HG02763 (cell line): ENCODE results near the gene CDKN1A.

ENCODE experiments used
- ATAC-seq: cut with Tn5 transposase; IDR thresholded peaks from one replicate; pipeline ENCODE4 v1.9.1; 2021; ENCODE audit warnings: mild to moderate bottlenecking, moderate library complexity; ENCODE audit not compliant: unreplicated experiment

The CDKN1A gene

GRCh38 chr6:36655085-36655724 is 23.3 kb upstream of the CDKN1A start:
- no peak for ATAC-seq

GRCh38 chr6:36656441-36656840 is 22.1 kb upstream of the CDKN1A start:
- no peak for ATAC-seq

GRCh38 chr6:36657271-36657670 is 21.2 kb upstream of the CDKN1A start:
- ATAC-seq = no peak

GRCh38 chr6:36657942-36658544 is 20.5 kb upstream of the CDKN1A start:
- ATAC-seq = no peak

GRCh38 chr6:36659271-36659670 is 19.2 kb upstream of the CDKN1A start:
- ATAC-seq = no peak

- ATAC-seq = no peak
Observed at GRCh38 chr6:36660771-36661471, 17.6 kb upstream of the CDKN1A start.

- no peak for ATAC-seq
Observed at GRCh38 chr6:36662380-36662779, 16.1 kb upstream of the CDKN1A start.

- ATAC-seq = no peak
Observed at GRCh38 chr6:36662827-36663256, 15.7 kb upstream of the CDKN1A start.

GRCh38 chr6:36663504-36664446 is 14.7 kb upstream of the CDKN1A start:
- ATAC-seq = no peak

GRCh38 chr6:36665180-36665579 is 13.3 kb upstream of the CDKN1A start:
- no peak for ATAC-seq

- no peak for ATAC-seq
Observed at GRCh38 chr6:36666287-36666686, 12.2 kb upstream of the CDKN1A start.

- ATAC-seq = peak; percentile 67
Observed at GRCh38 chr6:36666826-36667591, 11.5 kb upstream of the CDKN1A start.

- ATAC-seq = no peak
Observed at GRCh38 chr6:36668591-36668990, 9.9 kb upstream of the CDKN1A start.

GRCh38 chr6:36669002-36669401 is 9.5 kb upstream of the CDKN1A start:
- ATAC-seq = no peak

GRCh38 chr6:36670271-36670670 is 8.2 kb upstream of the CDKN1A start:
- ATAC-seq = no peak

- ATAC-seq = no peak
Observed at GRCh38 chr6:36671687-36672375, 6.7 kb upstream of the CDKN1A start.

- ATAC-seq = no peak
Observed at GRCh38 chr6:36673882-36674281, 4.6 kb upstream of the CDKN1A start.

- no peak for ATAC-seq
Observed at GRCh38 chr6:36674942-36675341, 3.6 kb upstream of the CDKN1A start.

- ATAC-seq = no peak
Observed at GRCh38 chr6:36676141-36677058, 2.1 kb upstream of the CDKN1A start.
